ENCODE results near the gene KCNG4.
"Not testable (repeated sequence)": the region's sequence is repeated elsewhere in the genome, so short reads cannot be mapped to it uniquely, and the experiment has no call there.

Gene KCNG4

GRCh38 chr16:84234321-84235241 is 5.2 kb downstream of the KCNG4 start:
- DNase-seq (ENCODE audit: low spot score) = no peak

GRCh38 chr16:84233748-84234147 is 6.1 kb downstream of the KCNG4 start:
- no peak for DNase-seq (ENCODE audit: low spot score)

GRCh38 chr16:84232969-84233368 is 6.8 kb downstream of the KCNG4 start:
- no peak for DNase-seq (ENCODE audit: low spot score)

DNA sequence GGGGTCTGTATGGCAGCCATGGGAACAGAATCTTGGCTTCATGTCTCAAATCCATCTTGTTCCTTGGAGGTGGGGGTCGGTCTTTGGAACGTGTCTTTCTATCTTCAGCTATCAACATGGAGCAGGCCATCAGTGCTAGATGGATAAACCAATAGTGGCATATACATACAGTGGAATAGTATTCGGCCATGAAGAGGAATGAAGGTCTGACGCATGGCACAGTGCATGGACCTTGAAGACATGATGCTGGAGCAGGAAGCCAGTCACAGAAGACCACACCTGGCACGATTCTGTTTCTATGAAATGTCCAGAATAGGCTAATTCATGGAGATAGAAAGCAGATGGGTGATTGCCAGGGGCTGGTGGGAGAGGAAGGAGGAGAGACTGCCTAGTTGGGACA is 7.8 kb downstream of the KCNG4 start:
- no peak for DNase-seq (ENCODE audit: low spot score)

DNA sequence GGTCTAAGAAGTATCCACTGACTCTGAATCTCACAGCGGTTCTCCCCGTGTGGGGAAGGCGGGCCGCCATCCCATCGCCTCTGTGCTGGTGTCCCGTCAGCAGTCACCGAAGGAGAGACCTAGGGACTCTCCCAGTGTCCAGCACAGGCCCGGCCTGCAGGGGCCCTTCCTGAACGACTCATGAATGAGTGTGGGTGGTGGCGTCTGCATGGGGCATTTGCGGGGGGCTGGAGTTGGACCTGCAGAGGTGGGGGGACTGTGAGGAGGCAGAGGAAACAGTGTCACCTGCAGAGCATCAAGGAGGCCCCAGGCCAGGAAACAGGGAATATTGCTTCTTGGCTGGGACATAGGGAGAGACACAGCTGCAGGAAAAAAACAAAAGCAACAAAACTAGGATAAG is 10.3 kb downstream of the KCNG4 start:
- no peak for DNase-seq (ENCODE audit: low spot score)

- DNase-seq (ENCODE audit: low spot score) = peak; percentile 71
These were observed 11.5 kb downstream of the KCNG4 start for GRCh38 chr16:84228256-84228838.

- no peak for DNase-seq (ENCODE audit: low spot score)
These were observed 12.3 kb downstream of the KCNG4 start for GRCh38 chr16:84227548-84227947.

- DNase-seq (ENCODE audit: low spot score) = no peak
These were observed 13.8 kb downstream of the KCNG4 start for GRCh38 chr16:84226026-84226425.

- DNase-seq (ENCODE audit: low spot score) = no peak
These were observed 14.2 kb downstream of the KCNG4 start for GRCh38 chr16:84225571-84225970.

DNA sequence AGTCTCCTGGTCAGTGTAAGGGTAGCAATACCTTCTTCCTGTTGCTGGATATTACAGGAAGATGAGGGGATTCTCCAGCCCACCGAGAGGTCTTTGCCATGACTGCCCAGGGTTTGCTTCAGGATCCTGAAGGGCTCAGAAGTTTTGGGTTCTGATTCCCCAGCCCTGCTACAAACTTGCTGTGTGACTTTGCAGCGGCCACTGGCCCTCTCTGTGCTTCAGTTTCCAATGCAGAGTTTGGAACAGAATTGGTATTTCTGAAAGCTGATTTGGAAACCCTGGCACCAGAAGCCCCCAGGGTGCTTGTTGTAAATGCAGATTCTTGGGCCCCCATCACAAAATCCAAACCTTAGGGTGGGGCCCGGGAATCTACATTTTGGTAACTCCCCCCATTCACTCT is 14.7 kb downstream of the KCNG4 start:
- no peak for DNase-seq (ENCODE audit: low spot score)

DNA sequence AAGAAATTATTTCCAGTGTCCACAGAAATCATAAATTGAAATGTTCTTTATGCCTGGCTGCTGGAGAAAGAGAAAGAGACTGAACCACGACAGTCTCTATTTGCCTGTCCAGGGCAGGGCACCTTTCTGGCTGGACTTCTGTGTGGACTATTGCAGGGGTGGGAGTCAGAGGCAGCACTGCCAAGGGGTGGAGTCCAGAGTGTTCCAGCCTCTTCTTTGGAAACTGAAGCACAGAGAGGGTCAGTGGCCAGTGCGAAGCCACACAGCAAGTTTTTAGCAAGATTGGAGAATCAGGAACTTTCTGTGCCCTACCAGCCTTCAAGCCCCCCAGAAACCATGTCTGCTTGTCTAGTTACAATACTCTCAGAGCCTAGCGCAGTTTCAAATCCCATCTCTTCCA is 15.3 kb downstream of the KCNG4 start:
- no peak for DNase-seq (ENCODE audit: low spot score)

GRCh38 chr16:84223456-84223855 is 16.4 kb downstream of the KCNG4 start:
- no peak for DNase-seq (ENCODE audit: low spot score)

GRCh38 chr16:84220851-84221250 is 19.0 kb downstream of the KCNG4 start:
- no peak for DNase-seq (ENCODE audit: low spot score)

DNA sequence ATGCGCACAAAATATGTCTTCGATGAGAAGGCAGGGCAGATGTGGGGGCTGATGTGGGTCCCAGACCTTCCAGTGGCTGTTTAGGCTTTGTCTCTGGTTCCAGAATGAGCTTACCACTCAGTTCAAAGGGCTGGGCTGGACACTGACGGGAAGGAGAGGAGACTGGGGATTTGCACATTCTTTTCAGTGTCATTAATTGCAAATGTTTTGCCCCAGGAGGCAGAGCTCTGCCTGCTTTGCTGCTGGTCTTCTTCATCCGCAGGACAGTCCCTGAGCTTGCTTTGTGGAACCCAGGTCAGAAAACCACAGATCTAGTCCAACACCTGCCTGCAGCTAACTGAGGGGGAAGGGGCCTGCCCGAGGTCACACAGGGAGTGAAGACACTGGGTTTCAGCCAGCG is 20.9 kb downstream of the KCNG4 start:
- DNase-seq (ENCODE audit: low spot score) = no peak

GRCh38 chr16:84218176-84218823 is 21.5 kb downstream of the KCNG4 start:
- no peak for DNase-seq (ENCODE audit: low spot score)

DNA sequence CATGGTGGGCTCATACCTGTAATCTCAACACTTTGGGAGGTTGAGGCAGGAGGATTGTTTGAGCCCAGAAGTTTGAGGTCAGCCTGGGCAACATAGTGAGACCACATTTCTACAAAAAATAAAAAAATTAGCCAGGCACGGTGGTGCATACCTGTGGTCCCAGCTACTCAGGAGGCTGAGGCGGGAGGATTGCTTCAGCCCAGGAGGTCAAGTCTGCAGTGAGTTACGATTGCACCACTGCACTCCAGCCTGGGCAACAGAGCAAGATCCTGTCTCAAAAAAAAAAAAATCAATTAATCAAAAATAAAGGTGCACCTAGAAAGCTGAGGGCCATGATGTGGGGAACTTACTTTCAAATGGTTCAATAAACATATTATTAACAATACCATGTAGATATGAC is 23.7 kb downstream of the KCNG4 start:
- DNase-seq (ENCODE audit: low spot score) = not testable (repeated sequence)

- no peak for DNase-seq (ENCODE audit: low spot score)
These were observed 24.3 kb downstream of the KCNG4 start for GRCh38 chr16:84215531-84215930.

GRCh38 chr16:84214451-84215066 is 25.3 kb downstream of the KCNG4 start:
- DNase-seq (ENCODE audit: low spot score) = no peak

- no peak for DNase-seq (ENCODE audit: low spot score)
These were observed 27.2 kb downstream of the KCNG4 start for GRCh38 chr16:84212631-84213030.

- DNase-seq (ENCODE audit: low spot score) = no peak
These were observed 27.7 kb downstream of the KCNG4 start for GRCh38 chr16:84212154-84212553.

DNA sequence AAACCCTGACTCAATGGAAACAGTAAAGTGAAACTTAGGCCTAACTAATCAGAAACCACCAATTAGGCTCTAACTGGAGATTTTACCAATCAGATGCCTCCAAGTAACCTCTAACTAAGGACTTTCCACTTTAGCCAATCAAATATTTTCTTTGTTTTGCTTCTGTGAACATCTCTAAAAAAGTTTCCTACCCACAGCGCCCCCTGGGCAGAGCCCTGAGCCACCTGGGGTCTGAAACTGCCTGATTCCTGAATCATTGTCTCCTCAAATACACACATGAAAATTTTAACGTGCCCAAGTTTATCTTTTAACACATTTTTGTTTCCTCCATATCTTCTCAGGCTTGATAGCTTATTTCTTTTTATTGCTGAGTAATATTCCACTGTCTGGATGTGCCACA is 29.8 kb downstream of the KCNG4 start:
- DNase-seq (ENCODE audit: low spot score) = no peak

- DNase-seq (ENCODE audit: low spot score) = no peak
These were observed 31.9 kb downstream of the KCNG4 start for GRCh38 chr16:84207879-84208278.

DNA sequence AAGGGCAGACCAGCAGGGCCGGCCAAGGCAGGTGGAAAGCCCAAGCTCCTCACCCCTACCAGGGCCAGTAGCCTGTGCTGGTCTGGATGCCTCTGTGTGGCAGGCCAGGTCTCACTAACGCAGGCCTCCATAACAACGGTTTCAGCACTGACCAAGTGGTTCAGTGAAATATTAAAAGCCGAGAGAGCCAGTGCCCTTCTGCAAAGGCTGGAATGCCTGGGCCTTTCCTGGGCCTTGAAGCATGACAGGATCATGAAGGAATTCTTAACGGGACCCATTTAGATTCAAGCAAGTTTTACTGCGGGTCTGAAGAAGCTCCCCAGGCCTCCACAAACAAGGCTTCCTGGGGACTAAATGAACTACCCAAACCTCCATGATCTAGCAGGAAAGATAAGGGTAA is 32.6 kb downstream of the KCNG4 start:
- DNase-seq (ENCODE audit: low spot score) = no peak
